Spinal cord (tissue), 10 donors: ENCODE data around the gene PCNA. TPM values are rescaled to one million over a fixed set of nuclear protein-coding genes. Genes with fewer than 3 reads are reported as not detected.

Experiments
- DNase-seq, 6 donors: peaks; one replicate each; pipeline versions ENCODE4 v3.0.0 to v3.0.0-alpha.2; 2013 to 2015; ENCODE audit warnings: low spot score in 6 of 6, low read depth in 4 of 6
- H3K27ac ChIP-seq: one replicate; pipeline ENCODE4 v1.5.1; 2013; ENCODE audit warnings: low read depth, low read length, control low read depth
- H3K27me3 ChIP-seq: one replicate; pipeline ENCODE4 v1.6.1; 2013; ENCODE audit warnings: low read length; ENCODE audit not compliant: control insufficient read depth, insufficient read depth
- H3K36me3 ChIP-seq: one replicate; pipeline ENCODE4 v1.6.1; 2013; ENCODE audit warnings: low read length; ENCODE audit not compliant: control insufficient read depth, insufficient read depth
- H3K4me1 ChIP-seq: one replicate; pipeline ENCODE4 v1.6.1; 2013; ENCODE audit warnings: low read length; ENCODE audit not compliant: control insufficient read depth, insufficient read depth
- H3K4me3 ChIP-seq: one replicate; pipeline ENCODE4 v1.5.1; 2013; ENCODE audit warnings: low read depth, low read length, control low read depth
- H3K9me3 ChIP-seq: one replicate; pipeline ENCODE4 v1.6.1; 2013; ENCODE audit warnings: low read length; ENCODE audit not compliant: control insufficient read depth, insufficient read depth
- WGBS: methylation state at CpG from one replicate; pipeline ENCODE4 v1.1.5; 2013; ENCODE audit warnings: missing lambda C conversion rate; ENCODE audit not compliant: insufficient coverage; 5-methylcytosine and 5-hydroxymethylcytosine counted together
- polyA plus RNA-seq, 2 donors: library from polyadenylated mRNA; unstranded; fragments of 120-200 nt; gene quantifications; one replicate each; pipeline ENCODE4 v1.2.1, GENCODE V29; 2013; ENCODE audit not compliant: insufficient read length in 2 of 2
- total RNA-seq, 2 donors: library from RNA; depleted of rRNA in 1 of 2; stranded (reverse); fragments of 120-200 nt in 1 of 2; fragments of >200 nt in 1 of 2; gene quantifications; one replicate each; pipeline versions ENCODE4 v1.2.3 to v1.2.4, GENCODE V29; 2013 to 2014
- donor health status: healthy.

The PCNA gene
- total and polyA plus RNA-seq, 4 donors, result 60.4 to 102 (median 85.0) TPM

- Histone ChIP-seq H3K27ac (peak within 1 kb of the TSS; percentile 88), H3K9me3 (no peaks in the 10 kb centered on the region), H3K4me1 (peaks cover 21% of the 10 kb centered on the region), H3K36me3 (peaks cover 9% of the 10 kb centered on the region), H3K27me3 (no peaks in the 10 kb centered on the region), H3K4me3 (peak within 1 kb of the TSS; percentile 66)
- peak; percentile 89 to 100 (median 99) for DNase-seq
- WGBS, result under 1% methylated on average over 78 of the region's 78 CpGs
Observed at GRCh38 chr20:5126512-5127203, 6.9 kb upstream of the PCNA start, which contains the start of gene CDS2. Gene CDS2 (plus strand): TSS chr20:5127008. CDS start chr20:5127093, 85 bp downstream.

DNA sequence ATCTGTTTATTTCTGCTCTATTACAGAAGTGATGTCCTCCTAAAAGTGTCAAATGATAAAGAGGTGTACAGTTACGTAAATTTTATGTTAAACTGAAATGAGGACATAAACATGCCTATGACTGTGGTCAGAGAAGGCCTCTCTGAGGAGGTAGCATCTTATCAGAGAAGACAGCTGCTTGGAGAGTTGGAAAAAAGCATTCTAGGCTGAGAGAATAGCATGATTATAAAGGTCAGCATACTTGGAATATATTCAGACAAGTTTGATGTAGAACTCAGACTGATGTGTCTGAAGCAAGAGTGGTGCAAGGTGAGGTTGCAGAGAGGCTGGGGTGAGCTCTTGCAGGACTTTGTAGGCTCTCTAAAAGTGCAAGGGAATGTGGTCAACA, 3.1 kb upstream of the PCNA start:
- no peaks in the 10 kb centered on the region for H3K9me3 ChIP-seq
- no peaks in the 10 kb centered on the region for H3K27me3 ChIP-seq
- no peak overlapping the region for H3K4me3 ChIP-seq
- no peak overlapping the region for H3K27ac ChIP-seq
- no peak for DNase-seq
- H3K4me1 ChIP-seq, result peaks cover 22% of the 10 kb centered on the region
- H3K36me3 ChIP-seq, result no peaks in the 10 kb centered on the region
- WGBS, result 90% methylated on average over 1 of the region's 1 CpG

GRCh38 chr20:5120185-5120476, 373 bp upstream of the PCNA start:
- 0% methylated on average over 5 of the region's 9 CpGs for WGBS
- peaks cover 5% of the 10 kb centered on the region for H3K36me3 ChIP-seq
- no peaks in the 10 kb centered on the region for H3K9me3 ChIP-seq
- H3K4me3 ChIP-seq, result peak overlapping the region; percentile 96
- H3K4me1 ChIP-seq, result peaks cover 13% of the 10 kb centered on the region
- H3K27me3 ChIP-seq, result no peaks in the 10 kb centered on the region
- peak overlapping the region; percentile 97 for H3K27ac ChIP-seq
- DNase-seq, result no peak

DNA sequence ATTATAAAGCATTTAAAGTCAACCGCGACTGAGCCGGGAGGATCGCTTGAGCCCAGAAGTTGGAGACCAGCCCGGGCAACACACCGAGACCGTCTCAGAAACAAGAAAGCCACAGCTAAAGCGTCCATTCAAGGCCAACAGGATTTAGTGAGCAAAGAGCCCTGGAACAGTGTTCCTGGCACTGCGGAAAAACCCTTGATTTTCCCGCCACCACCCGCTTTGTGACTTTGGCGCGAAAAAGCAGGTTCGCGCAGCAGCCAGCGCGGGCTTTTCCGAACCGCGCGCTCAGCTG, 669 bp downstream of the PCNA start:
- Histone ChIP-seq H3K9me3 (no peaks in the 10 kb centered on the region), H3K4me1 (peaks cover 13% of the 10 kb centered on the region), H3K27me3 (no peaks in the 10 kb centered on the region), H3K27ac (peak overlapping the region; percentile 97), H3K36me3 (peaks cover 5% of the 10 kb centered on the region), H3K4me3 (peak overlapping the region; percentile 96)
- WGBS, result under 1% methylated on average over 21 of the region's 21 CpGs
- DNase-seq, result no peak

DNA sequence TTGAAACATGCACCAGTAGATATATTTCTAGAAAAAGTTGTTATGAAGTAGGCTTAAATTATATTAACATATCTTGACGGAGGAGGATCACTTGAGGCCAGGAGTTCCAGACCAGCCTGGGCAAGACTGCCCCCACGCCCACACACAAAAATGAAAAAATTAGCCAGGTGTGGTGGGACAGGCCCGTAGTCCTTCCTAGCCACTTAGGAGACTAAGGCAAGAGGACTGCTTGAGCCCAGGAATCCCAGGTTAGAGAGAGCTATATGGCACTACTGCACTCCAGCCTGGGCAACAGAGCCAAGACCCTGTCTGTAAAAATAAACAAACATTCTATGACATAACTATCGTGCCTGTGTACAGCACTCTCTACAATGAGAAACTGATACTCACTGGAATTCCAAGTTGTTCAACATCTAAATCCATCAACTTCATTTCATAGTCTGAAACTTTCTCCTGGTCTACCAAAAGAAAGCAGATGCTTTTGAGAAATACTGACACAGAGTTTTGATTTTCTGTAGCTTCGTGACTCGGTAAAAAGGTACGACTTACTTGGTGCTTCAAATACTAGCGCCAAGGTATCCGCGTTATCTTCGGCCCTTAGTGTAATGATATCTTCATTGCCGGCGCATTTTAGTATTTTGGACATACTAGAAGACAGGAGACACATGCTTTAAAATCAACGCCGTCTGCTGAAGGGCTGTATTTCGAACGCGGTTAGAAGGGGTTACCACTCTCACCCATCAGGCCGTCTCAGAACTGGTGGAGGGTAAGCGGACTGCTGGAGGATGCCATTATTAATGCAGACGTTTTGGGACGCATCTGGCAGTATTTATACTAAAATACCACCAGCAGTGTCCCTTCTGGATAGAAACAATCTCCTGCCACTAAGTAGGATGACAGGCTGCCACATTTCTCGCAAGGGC, 1.3 kb downstream of the PCNA start:
- no peak for DNase-seq
- Histone ChIP-seq H3K27ac (peak overlapping the region; percentile 97), H3K4me3 (peak overlapping the region; percentile 96), H3K9me3 (no peaks in the 10 kb centered on the region), H3K4me1 (peaks cover 14% of the 10 kb centered on the region), H3K36me3 (peaks cover 5% of the 10 kb centered on the region), H3K27me3 (no peaks in the 10 kb centered on the region)
- 2% methylated on average over 14 of the region's 23 CpGs for WGBS

DNA sequence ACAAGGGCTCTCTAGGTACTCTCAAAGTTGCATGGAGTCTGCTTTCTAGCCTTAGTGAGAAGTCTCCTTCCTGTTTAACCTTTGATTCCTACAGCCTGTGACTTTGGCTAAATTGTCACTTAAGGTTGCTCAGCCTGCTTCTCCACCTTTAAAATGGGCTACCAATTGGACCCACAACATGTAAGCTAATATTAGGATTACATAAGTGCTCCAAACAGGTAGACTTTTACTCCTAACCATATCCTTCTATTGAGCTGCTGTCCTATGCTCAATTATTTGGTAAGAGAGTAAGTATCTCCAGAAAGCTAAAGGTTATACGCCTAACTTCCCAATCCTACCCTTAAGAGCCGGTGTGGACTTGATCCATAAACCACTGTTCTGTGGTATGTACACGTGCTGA, 2.9 kb downstream of the PCNA start:
- peaks cover 5% of the 10 kb centered on the region for H3K36me3 ChIP-seq
- no peak overlapping the region for H3K27ac ChIP-seq
- H3K9me3 ChIP-seq, result no peaks in the 10 kb centered on the region
- DNase-seq, result no peak
- no peak overlapping the region for H3K4me3 ChIP-seq
- peaks cover 20% of the 10 kb centered on the region for H3K4me1 ChIP-seq
- WGBS, result no CpG with 5 or more reads among the region's 3 CpGs
- no peaks in the 10 kb centered on the region for H3K27me3 ChIP-seq

GRCh38 chr20:5114403-5114802, 5.4 kb downstream of the PCNA start:
- peaks cover 19% of the 10 kb centered on the region for H3K36me3 ChIP-seq
- H3K9me3 ChIP-seq, result no peaks in the 10 kb centered on the region
- no peak for DNase-seq
- H3K4me3 ChIP-seq, result no peak overlapping the region
- peaks cover 20% of the 10 kb centered on the region for H3K4me1 ChIP-seq
- no peaks in the 10 kb centered on the region for H3K27me3 ChIP-seq
- no CpG with 5 or more reads among the region's 3 CpGs for WGBS
- H3K27ac ChIP-seq, result no peak overlapping the region

GRCh38 chr20:5113615-5113986, 6.2 kb downstream of the PCNA start:
- peak overlapping the region; percentile 87 for H3K27ac ChIP-seq
- H3K4me3 ChIP-seq, result peak overlapping the region; percentile 71
- WGBS, result no CpG with 5 or more reads among the region's 3 CpGs
- DNase-seq, result no peak
- H3K36me3 ChIP-seq, result peaks cover 19% of the 10 kb centered on the region
- H3K4me1 ChIP-seq, result peaks cover 14% of the 10 kb centered on the region
- no peaks in the 10 kb centered on the region for H3K9me3 ChIP-seq
- no peaks in the 10 kb centered on the region for H3K27me3 ChIP-seq

GRCh38 chr20:5109276-5109675, 10.5 kb downstream of the PCNA start:
- H3K9me3 ChIP-seq, result no peaks in the 10 kb centered on the region
- no peak overlapping the region for H3K27ac ChIP-seq
- peaks cover 10% of the 10 kb centered on the region for H3K4me1 ChIP-seq
- H3K4me3 ChIP-seq, result no peak overlapping the region
- DNase-seq, result no peak
- H3K36me3 ChIP-seq, result peaks cover 49% of the 10 kb centered on the region
- 89% methylated on average over 2 of the region's 5 CpGs for WGBS
- H3K27me3 ChIP-seq, result no peaks in the 10 kb centered on the region

GRCh38 chr20:5104479-5104878, 15.3 kb downstream of the PCNA start:
- WGBS, result no CpG with 5 or more reads among the region's 2 CpGs
- H3K36me3 ChIP-seq, result peaks cover 43% of the 10 kb centered on the region
- no peak overlapping the region for H3K4me3 ChIP-seq

More at GRCh38 chr20:5104479-5104878, 15.3 kb downstream of the PCNA start:
- Histone ChIP-seq H3K4me1 (no peaks in the 10 kb centered on the region), H3K27ac (no peak overlapping the region), H3K27me3 (no peaks in the 10 kb centered on the region), H3K9me3 (no peaks in the 10 kb centered on the region)
- DNase-seq, result no peak
